Activated T-cell treated with anti-CD3 and anti-CD28 coated beads, Interleukin-2, amount 50 U/mL, for 72 hours (primary cell): Measurements from ENCODE around the gene ADGRL2. TPM values are rescaled to one million over a fixed set of nuclear protein-coding genes. Genes with fewer than 3 reads are reported as not detected.

Source experiments
- ATAC-seq, 2 donors: fragments of 150-1000 bp; cut with Tn5 transposase; replicated peaks in 1 of 2; 2 replicates each; pipeline ENCODE4 v1.10.0; 2021; ENCODE audit warnings: moderate library complexity in 2 of 2, mild to moderate bottlenecking in 1 of 2
- DNase-seq, 2 donors: peaks; one replicate each; pipeline ENCODE4 v3.0.0; 2021 to 2022; ENCODE audit warnings: mixed read lengths in 1 of 2
- H3K27ac Mint-ChIP-seq: one replicate; pipeline ENCODE4 v1.8.0; 2022; ENCODE audit warnings: mild to moderate bottlenecking, moderate library complexity, mixed read lengths
- H3K27me3 Mint-ChIP-seq: one replicate; pipeline ENCODE4 v1.8.0; 2022; ENCODE audit warnings: low read depth, mixed read lengths
- H3K36me3 Mint-ChIP-seq, 2 donors: one replicate each; pipeline ENCODE4 v1.8.0; 2022; ENCODE audit warnings: mixed read lengths in 2 of 2, mild to moderate bottlenecking in 1 of 2; ENCODE audit not compliant: insufficient read depth in 2 of 2
- H3K4me1 Mint-ChIP-seq: one replicate; pipeline ENCODE4 v1.8.0; 2022; ENCODE audit warnings: low read depth, mixed read lengths
- H3K4me3 Mint-ChIP-seq, 2 donors: one replicate each; pipeline ENCODE4 v1.8.0; 2022; ENCODE audit warnings: mild to moderate bottlenecking in 2 of 2, mixed read lengths in 2 of 2, moderate library complexity in 2 of 2
- H3K9me3 Mint-ChIP-seq, 2 donors: one replicate each; pipeline ENCODE4 v1.8.0; 2022; ENCODE audit warnings: mixed read lengths in 2 of 2
- total RNA-seq, 2 donors: library from RNA; stranded (reverse); gene quantifications; one replicate each; pipeline ENCODE4 v1.2.3, GENCODE V29; 2022

The ADGRL2 gene
- total RNA-seq, 2 donors from 2014 or later = not detected

GRCh38 chr1:81915937-81916336 is 115.2 kb downstream of the ADGRL2 start:
- ATAC-seq = no peak
- Mint-ChIP-seq H3K27me3 (no peaks in the 10 kb centered on the region), H3K4me3 (no peak overlapping the region), H3K4me1 (no peaks in the 10 kb centered on the region), H3K27ac (no peak overlapping the region), H3K36me3 (no peaks in the 10 kb centered on the region), H3K9me3 (peaks cover 0 to 1% of the 10 kb centered on the region in 2 donors)
- DNase-seq = no peak

- Mint-ChIP-seq H3K27ac (no peak overlapping the region), H3K36me3 (no peaks in the 10 kb centered on the region), H3K27me3 (no peaks in the 10 kb centered on the region), H3K4me3 (no peak overlapping the region), H3K9me3 (peaks cover 1 to 2% of the 10 kb centered on the region in 2 donors), H3K4me1 (no peaks in the 10 kb centered on the region)
- no peak for ATAC-seq
- DNase-seq = no peak
Measured at GRCh38 chr1:81920245-81920740, 119.6 kb downstream of the ADGRL2 start.

- Mint-ChIP-seq H3K36me3 (no peaks in the 10 kb centered on the region), H3K4me1 (no peaks in the 10 kb centered on the region), H3K27me3 (no peaks in the 10 kb centered on the region), H3K4me3 (no peak overlapping the region), H3K27ac (no peak overlapping the region), H3K9me3 (peaks cover 1 to 2% of the 10 kb centered on the region in 2 donors)
- DNase-seq (no peak), ATAC-seq (no peak)
Measured at GRCh38 chr1:81920886-81921285, 120.2 kb downstream of the ADGRL2 start.

GRCh38 chr1:81921344-81921743 is 120.6 kb downstream of the ADGRL2 start:
- ATAC-seq = no peak
- no peaks in the 10 kb centered on the region for H3K27me3 Mint-ChIP-seq
- no peaks in the 10 kb centered on the region for H3K4me1 Mint-ChIP-seq
- no peak overlapping the region for H3K27ac Mint-ChIP-seq
- no peaks in the 10 kb centered on the region for H3K36me3 Mint-ChIP-seq
- no peak overlapping the region for H3K4me3 Mint-ChIP-seq
- H3K9me3 Mint-ChIP-seq = peaks cover 1 to 2% of the 10 kb centered on the region in 2 donors
- no peak for DNase-seq

- DNase-seq (no peak), ATAC-seq (no peak)
- no peak overlapping the region for H3K4me3 Mint-ChIP-seq
- H3K27ac Mint-ChIP-seq = no peak overlapping the region
- peaks cover 1 to 2% of the 10 kb centered on the region in 2 donors for H3K9me3 Mint-ChIP-seq
- H3K27me3 Mint-ChIP-seq = no peaks in the 10 kb centered on the region
- no peaks in the 10 kb centered on the region for H3K4me1 Mint-ChIP-seq
- H3K36me3 Mint-ChIP-seq = no peaks in the 10 kb centered on the region
Measured at GRCh38 chr1:81921851-81922462, 121.2 kb downstream of the ADGRL2 start.

- no peaks in the 10 kb centered on the region for H3K27me3 Mint-ChIP-seq
- H3K4me1 Mint-ChIP-seq = no peaks in the 10 kb centered on the region
- H3K9me3 Mint-ChIP-seq = peaks cover 0 to 2% of the 10 kb centered on the region in 2 donors
- H3K4me3 Mint-ChIP-seq = no peak overlapping the region
- ATAC-seq (no peak), DNase-seq (no peak)
- no peaks in the 10 kb centered on the region for H3K36me3 Mint-ChIP-seq
- H3K27ac Mint-ChIP-seq = no peak overlapping the region
Measured at GRCh38 chr1:81922955-81923354, 122.2 kb downstream of the ADGRL2 start.

GRCh38 chr1:81929106-81929505 is 128.4 kb downstream of the ADGRL2 start:
- no peak overlapping the region for H3K4me3 Mint-ChIP-seq
- ATAC-seq (no peak), DNase-seq (no peak)
- no peaks in the 10 kb centered on the region for H3K36me3 Mint-ChIP-seq
- H3K27ac Mint-ChIP-seq = no peak overlapping the region
- H3K9me3 Mint-ChIP-seq = peaks cover 0 to 2% of the 10 kb centered on the region in 2 donors
- H3K4me1 Mint-ChIP-seq = no peaks in the 10 kb centered on the region
- H3K27me3 Mint-ChIP-seq = no peaks in the 10 kb centered on the region

GRCh38 chr1:81936853-81937252 is 136.1 kb downstream of the ADGRL2 start:
- no peaks in the 10 kb centered on the region for H3K27me3 Mint-ChIP-seq
- DNase-seq (no peak), ATAC-seq (no peak)
- no peak overlapping the region for H3K27ac Mint-ChIP-seq
- H3K36me3 Mint-ChIP-seq = no peaks in the 10 kb centered on the region
- peaks cover 0 to 2% of the 10 kb centered on the region in 2 donors for H3K9me3 Mint-ChIP-seq
- H3K4me3 Mint-ChIP-seq = no peak overlapping the region
- no peaks in the 10 kb centered on the region for H3K4me1 Mint-ChIP-seq

GRCh38 chr1:81937791-81938450 is 137.2 kb downstream of the ADGRL2 start:
- Mint-ChIP-seq H3K4me3 (no peak overlapping the region), H3K27ac (no peak overlapping the region), H3K9me3 (peaks cover 0 to 2% of the 10 kb centered on the region in 2 donors), H3K36me3 (no peaks in the 10 kb centered on the region), H3K27me3 (no peaks in the 10 kb centered on the region), H3K4me1 (no peaks in the 10 kb centered on the region)
- DNase-seq = no peak
- ATAC-seq = no peak

GRCh38 chr1:81948495-81948894 is 147.8 kb downstream of the ADGRL2 start:
- H3K9me3 Mint-ChIP-seq = no peaks in the 10 kb centered on the region
- no peak for ATAC-seq
- DNase-seq = no peak
- H3K27ac Mint-ChIP-seq = no peak overlapping the region
- H3K27me3 Mint-ChIP-seq = no peaks in the 10 kb centered on the region
- H3K4me1 Mint-ChIP-seq = no peaks in the 10 kb centered on the region
- H3K36me3 Mint-ChIP-seq = no peaks in the 10 kb centered on the region
- no peak overlapping the region for H3K4me3 Mint-ChIP-seq

- no peak overlapping the region for H3K4me3 Mint-ChIP-seq
- no peaks in the 10 kb centered on the region for H3K36me3 Mint-ChIP-seq
- H3K4me1 Mint-ChIP-seq = no peaks in the 10 kb centered on the region
- H3K27ac Mint-ChIP-seq = no peak overlapping the region
- H3K27me3 Mint-ChIP-seq = no peaks in the 10 kb centered on the region
- no peak for DNase-seq
- ATAC-seq = no peak
- H3K9me3 Mint-ChIP-seq = no peaks in the 10 kb centered on the region
Measured at GRCh38 chr1:81949421-81949820, 148.7 kb downstream of the ADGRL2 start.

- H3K9me3 Mint-ChIP-seq = no peaks in the 10 kb centered on the region
- H3K4me1 Mint-ChIP-seq = no peaks in the 10 kb centered on the region
Measured at GRCh38 chr1:81950037-81950436, 149.3 kb downstream of the ADGRL2 start.

GRCh38 chr1:81950591-81951244 is 150.0 kb downstream of the ADGRL2 start:
- Mint-ChIP-seq H3K27me3 (no peaks in the 10 kb centered on the region), H3K4me3 (no peak overlapping the region), H3K36me3 (no peaks in the 10 kb centered on the region), H3K4me1 (no peaks in the 10 kb centered on the region), H3K9me3 (no peaks in the 10 kb centered on the region), H3K27ac (no peak overlapping the region)
- no peak for DNase-seq
- ATAC-seq = no peak

More at GRCh38 chr1:81950037-81950436, 149.3 kb downstream of the ADGRL2 start:
- no peak for ATAC-seq
- Mint-ChIP-seq H3K4me3 (no peak overlapping the region), H3K36me3 (no peaks in the 10 kb centered on the region), H3K27ac (no peak overlapping the region), H3K27me3 (no peaks in the 10 kb centered on the region)
- no peak for DNase-seq
